K562 (cell line): Measurements from ENCODE around the gene ABHD16A. TPM values are rescaled to one million over a fixed set of nuclear protein-coding genes. Genes with fewer than 3 reads are reported as not detected.

Source experiments
- ATF1 ChIP-seq, 2 experiments: fragments of 450-650 bp in 1 of 2; IDR thresholded peaks; 2 replicates each; pipeline ENCODE4 v1.6.1; 2016; ENCODE audit warnings: missing compliant biosample characterization in 1 of 2, missing genetic modification characterization in 1 of 2
- BDP1 ChIP-seq: IDR thresholded peaks from 3 replicates; pipeline ENCODE4 v1.6.1; 2011; ENCODE audit not compliant: insufficient read length, insufficient read depth
- EHMT2 ChIP-seq: fragments of 450-650 bp; IDR thresholded peaks from 2 replicates; pipeline ENCODE4 v1.6.1; 2018; ENCODE audit warnings: antibody characterized with exemption
- FOSL1 ChIP-seq: fragments of 200-800 bp; sonication (Bioruptor generic); conservative IDR thresholded peaks from 2 replicates; pipeline ENCODE4 v1.6.1; 2016; ENCODE audit warnings: missing genetic modification characterization, missing compliant biosample characterization
- HMG20A ChIP-seq: fragments of 450-650 bp; formaldehyde crosslinking; conservative IDR thresholded peaks from 2 replicates; pipeline ENCODE4 v1.4.0; 2020; ENCODE audit warnings: mild to moderate bottlenecking, mixed read lengths
- JUND ChIP-seq, 2 experiments: IDR thresholded peaks; 2 replicates in 1 of 2; 3 replicates in 1 of 2; pipeline ENCODE4 v1.6.1; 2011; ENCODE audit warnings: borderline replicate concordance in 2 of 2, low read depth in 2 of 2, low read length in 2 of 2, improper control_type of control experiment in 1 of 2, missing biosample characterization in 1 of 2, missing genetic modification characterization in 1 of 2, missing genetic modification reagents in 1 of 2
- KAT2B ChIP-seq: IDR thresholded peaks from one replicate; pipeline ENCODE4 v1.6.1; 2012; ENCODE audit warnings: low read depth, mild to moderate bottlenecking, control low read depth, inconsistent platforms, low read length, moderate library complexity
- LARP7 ChIP-seq: fragments of 450-650 bp; IDR thresholded peaks from 2 replicates; pipeline ENCODE4 v1.6.1; 2016
- MCM3 ChIP-seq: fragments of 450-650 bp; IDR thresholded peaks from 2 replicates; pipeline ENCODE4 v1.6.1; 2016
- NCOA4 ChIP-seq: fragments of 450-650 bp; IDR thresholded peaks from 2 replicates; pipeline ENCODE4 v1.6.1; 2018; ENCODE audit warnings: mild to moderate bottlenecking; ENCODE audit not compliant: partially characterized antibody
- NCOR1 ChIP-seq: fragments of 450-650 bp; IDR thresholded peaks from 2 replicates; pipeline ENCODE4 v1.6.1; 2016; ENCODE audit warnings: mild to moderate bottlenecking, moderate library complexity
- NFYB ChIP-seq: IDR thresholded peaks from 2 replicates; pipeline ENCODE4 v1.6.1; 2011; ENCODE audit warnings: mild to moderate bottlenecking, moderate library complexity; ENCODE audit not compliant: insufficient read length; ENCODE audit errors: extremely low read depth
- PCBP2 ChIP-seq: fragments of 200-400 bp; formaldehyde crosslinking; IDR thresholded peaks from 2 replicates; pipeline ENCODE4 v1.6.1; 2018; ENCODE audit warnings: low read length, low read depth, mild to moderate bottlenecking, moderate library complexity; ENCODE audit not compliant: poor library complexity, severe bottlenecking
- POLR2H ChIP-seq: IDR thresholded peaks from 2 replicates; pipeline ENCODE4 v1.6.1; 2016; ENCODE audit warnings: missing genetic modification characterization, low read depth, mild to moderate bottlenecking, control low read depth, missing compliant biosample characterization, moderate library complexity
- SMC3 ChIP-seq: conservative IDR thresholded peaks from 2 replicates; pipeline ENCODE4 v1.6.1; 2011; ENCODE audit warnings: low read depth, low read length, improper control_type of control experiment; ENCODE audit not compliant: insufficient read depth
- SREBF2 ChIP-seq: sonication (generic); formaldehyde crosslinking; IDR thresholded peaks from 2 replicates; pipeline ENCODE4 v1.4.0; 2020; ENCODE audit warnings: mild to moderate bottlenecking, missing genetic modification reagents
- TAF9B ChIP-seq: fragments of 450-650 bp; IDR thresholded peaks from 2 replicates; pipeline ENCODE4 v1.6.1; 2018; ENCODE audit warnings: mild to moderate bottlenecking; ENCODE audit not compliant: partially characterized antibody
- ZEB2 ChIP-seq: fragments of 450-650 bp; IDR thresholded peaks from 2 replicates; pipeline ENCODE4 v1.6.1; 2016
- ZNF197 ChIP-seq: fragments of 200-800 bp; sonication (Bioruptor generic); IDR thresholded peaks from 2 replicates; pipeline ENCODE4 v1.6.1; 2016; ENCODE audit warnings: low read depth, missing genetic modification characterization, missing compliant biosample characterization
- ZNF668 ChIP-seq: fragments of 250-450 bp; sonication (Bioruptor Pico); IDR thresholded peaks from 2 replicates; pipeline ENCODE4 v1.8.0; 2022; ENCODE audit warnings: mild to moderate bottlenecking, inconsistent platforms
- polyA plus RNA-seq, 8 experiments: library from polyadenylated mRNA; depleted of rRNA in 4 of 8; stranded (reverse) in 5 of 8; unstranded in 3 of 8; fragments of >200 nt; fragmentation: Nextera tagmentation in 2 of 8; fragmentation: Illumina TruSeq in 1 of 8; extraction: Ambion mirVana in 2 of 8; extraction: Trizol in 1 of 8; gene quantifications; 2 replicates each; pipeline versions ENCODE4 v1.2.1 to v1.2.3, GENCODE V29; 2011 to 2014; ENCODE audit warnings: inconsistent platforms in 1 of 8, missing spikeins in 1 of 8
- total RNA-seq, 7 experiments: library from RNA; depleted of rRNA in 6 of 7; stranded (reverse); fragments of >200 nt in 6 of 7; fragmentation: Illumina TruSeq in 2 of 7; extraction: Trizol in 2 of 7; gene quantifications; 2 replicates each; pipeline versions ENCODE4 v1.2.1 to v1.2.3, GENCODE V29; 2011 to 2021; ENCODE audit warnings: low replicate concordance in 1 of 7
- TF ChIP-seq, protein P1 (sequence below): fragments of 250-450 bp; sonication (Bioruptor Pico); IDR thresholded peaks from 2 replicates; pipeline ENCODE4 v1.4.0; 2020; ENCODE audit warnings: mild to moderate bottlenecking, moderate library complexity, borderline replicate concordance
- TF ChIP-seq, protein P2 (sequence below): fragments of 450-650 bp; IDR thresholded peaks from one replicate; pipeline ENCODE4 v1.6.1; 2018; ENCODE audit warnings: mild to moderate bottlenecking, moderate library complexity; ENCODE audit not compliant: partially characterized antibody
- TF ChIP-seq, protein P3 (sequence below): fragments of 250-450 bp; sonication (Bioruptor Pico); IDR thresholded peaks from 2 replicates; pipeline ENCODE4 v1.5.0; 2020; ENCODE audit warnings: mild to moderate bottlenecking, borderline replicate concordance

Gene ABHD16A
- total and polyA plus RNA-seq, 9 of the 15 experiments (the other 6 are each of a cell fraction or from before 2014, with no cell fraction given): 25.8 to 120 (median 81.6) TPM

DNA sequence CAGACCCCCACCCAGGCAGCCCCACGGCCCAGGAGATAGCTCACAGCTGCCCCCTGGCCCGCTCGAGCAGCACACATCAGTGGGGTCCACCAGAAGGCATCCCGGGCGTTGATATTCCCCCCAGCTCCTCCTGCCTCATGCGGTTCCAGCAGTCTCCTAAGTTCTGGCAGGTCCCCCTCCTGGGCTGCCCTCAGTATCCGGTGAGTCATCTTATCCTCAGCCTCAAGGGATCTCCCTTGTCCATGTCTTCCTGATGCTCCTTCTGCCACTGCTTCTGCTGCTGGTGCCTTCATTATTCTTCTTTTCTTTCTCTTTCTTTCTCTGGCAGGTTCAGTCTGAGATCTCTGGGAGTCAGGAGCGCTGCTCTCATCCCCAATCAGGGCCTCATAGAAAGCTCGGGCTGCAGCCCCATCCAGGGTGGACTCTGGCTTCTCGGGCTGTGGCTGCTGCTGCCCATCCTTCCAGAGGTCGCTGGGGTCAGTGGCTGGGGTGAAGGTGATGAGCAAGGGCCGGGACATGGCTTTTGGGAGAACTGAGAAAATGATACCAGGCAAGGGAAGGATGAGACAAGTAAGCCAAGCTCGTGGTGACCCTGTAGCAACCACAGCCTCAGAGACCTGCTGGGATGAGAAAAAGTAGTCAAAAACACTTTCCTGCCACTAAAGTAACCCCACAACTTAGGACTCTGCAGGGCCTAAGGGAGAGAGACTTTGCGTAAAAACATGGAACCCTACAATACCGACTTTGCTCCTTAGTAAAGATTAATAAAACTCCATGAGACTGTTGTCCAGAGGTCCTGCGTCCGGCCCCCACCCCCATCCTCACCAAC is 38.9 kb downstream of the ABHD16A start (continued):
- TF ChIP-seq ATF1 (CRISPR knock-in tag; IDR thresholded peaks at IDR 0.05) (no peak), ATF1 (tag; IDR thresholded peaks at IDR 0.05) (no peak), ZNF668 (CRISPR knock-in tag) (no peak), PCBP2 (no peak), FOSL1 (tag) (no peak), NCOR1 (no peak), POLR2H (tag) (no peak), HMG20A (CRISPR knock-in tag) (no peak), ZNF197 (CRISPR knock-in tag) (no peak), MCM3 (no peak), KAT2B (no peak), SMC3 (no peak), LARP7 (peak; percentile 55; the same call in 1 of the 2 replicates), BDP1 (no peak), NCOA4 (no peak), ZEB2 (no peak), SREBF2 (0 out of 2 replicates have a peak, but pooled peaks have one; percentile 2), NFYB (no peak), JUND (IDR thresholded peaks at IDR 0.05; ENCODE audit: borderline replicate concordance, low read depth, low read length) (peak; percentile 99), JUND (tag; IDR thresholded peaks at IDR 0.05; ENCODE audit: borderline replicate concordance, low read depth, low read length) (peak; percentile 95), TAF9B (no peak), EHMT2 (0 out of 2 replicates have a peak, but pooled peaks have one; percentile 32)
- TF ChIP-seq, protein P1, sequence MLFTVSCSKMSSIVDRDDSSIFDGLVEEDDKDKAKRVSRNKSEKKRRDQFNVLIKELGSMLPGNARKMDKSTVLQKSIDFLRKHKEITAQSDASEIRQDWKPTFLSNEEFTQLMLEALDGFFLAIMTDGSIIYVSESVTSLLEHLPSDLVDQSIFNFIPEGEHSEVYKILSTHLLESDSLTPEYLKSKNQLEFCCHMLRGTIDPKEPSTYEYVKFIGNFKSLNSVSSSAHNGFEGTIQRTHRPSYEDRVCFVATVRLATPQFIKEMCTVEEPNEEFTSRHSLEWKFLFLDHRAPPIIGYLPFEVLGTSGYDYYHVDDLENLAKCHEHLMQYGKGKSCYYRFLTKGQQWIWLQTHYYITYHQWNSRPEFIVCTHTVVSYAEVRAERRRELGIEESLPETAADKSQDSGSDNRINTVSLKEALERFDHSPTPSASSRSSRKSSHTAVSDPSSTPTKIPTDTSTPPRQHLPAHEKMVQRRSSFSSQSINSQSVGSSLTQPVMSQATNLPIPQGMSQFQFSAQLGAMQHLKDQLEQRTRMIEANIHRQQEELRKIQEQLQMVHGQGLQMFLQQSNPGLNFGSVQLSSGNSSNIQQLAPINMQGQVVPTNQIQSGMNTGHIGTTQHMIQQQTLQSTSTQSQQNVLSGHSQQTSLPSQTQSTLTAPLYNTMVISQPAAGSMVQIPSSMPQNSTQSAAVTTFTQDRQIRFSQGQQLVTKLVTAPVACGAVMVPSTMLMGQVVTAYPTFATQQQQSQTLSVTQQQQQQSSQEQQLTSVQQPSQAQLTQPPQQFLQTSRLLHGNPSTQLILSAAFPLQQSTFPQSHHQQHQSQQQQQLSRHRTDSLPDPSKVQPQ: no peak
- TF ChIP-seq, protein P2, sequence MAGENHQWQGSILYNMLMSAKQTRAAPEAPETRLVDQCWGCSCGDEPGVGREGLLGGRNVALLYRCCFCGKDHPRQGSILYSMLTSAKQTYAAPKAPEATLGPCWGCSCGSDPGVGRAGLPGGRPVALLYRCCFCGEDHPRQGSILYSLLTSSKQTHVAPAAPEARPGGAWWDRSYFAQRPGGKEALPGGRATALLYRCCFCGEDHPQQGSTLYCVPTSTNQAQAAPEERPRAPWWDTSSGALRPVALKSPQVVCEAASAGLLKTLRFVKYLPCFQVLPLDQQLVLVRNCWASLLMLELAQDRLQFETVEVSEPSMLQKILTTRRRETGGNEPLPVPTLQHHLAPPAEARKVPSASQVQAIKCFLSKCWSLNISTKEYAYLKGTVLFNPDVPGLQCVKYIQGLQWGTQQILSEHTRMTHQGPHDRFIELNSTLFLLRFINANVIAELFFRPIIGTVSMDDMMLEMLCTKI: no peak
- TF ChIP-seq, protein P3, sequence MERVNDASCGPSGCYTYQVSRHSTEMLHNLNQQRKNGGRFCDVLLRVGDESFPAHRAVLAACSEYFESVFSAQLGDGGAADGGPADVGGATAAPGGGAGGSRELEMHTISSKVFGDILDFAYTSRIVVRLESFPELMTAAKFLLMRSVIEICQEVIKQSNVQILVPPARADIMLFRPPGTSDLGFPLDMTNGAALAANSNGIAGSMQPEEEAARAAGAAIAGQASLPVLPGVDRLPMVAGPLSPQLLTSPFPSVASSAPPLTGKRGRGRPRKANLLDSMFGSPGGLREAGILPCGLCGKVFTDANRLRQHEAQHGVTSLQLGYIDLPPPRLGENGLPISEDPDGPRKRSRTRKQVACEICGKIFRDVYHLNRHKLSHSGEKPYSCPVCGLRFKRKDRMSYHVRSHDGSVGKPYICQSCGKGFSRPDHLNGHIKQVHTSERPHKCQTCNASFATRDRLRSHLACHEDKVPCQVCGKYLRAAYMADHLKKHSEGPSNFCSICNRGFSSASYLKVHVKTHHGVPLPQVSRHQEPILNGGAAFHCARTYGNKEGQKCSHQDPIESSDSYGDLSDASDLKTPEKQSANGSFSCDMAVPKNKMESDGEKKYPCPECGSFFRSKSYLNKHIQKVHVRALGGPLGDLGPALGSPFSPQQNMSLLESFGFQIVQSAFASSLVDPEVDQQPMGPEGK (CRISPR knock-in tag): no peak
